ENCODE results near the gene NAT9. TPM values are rescaled to one million over a fixed set of nuclear protein-coding genes. Genes with fewer than 3 reads are reported as not detected.

Gene NAT9
- total RNA-seq, 1 experiment from 2014 or later = 63.5 TPM

DNA sequence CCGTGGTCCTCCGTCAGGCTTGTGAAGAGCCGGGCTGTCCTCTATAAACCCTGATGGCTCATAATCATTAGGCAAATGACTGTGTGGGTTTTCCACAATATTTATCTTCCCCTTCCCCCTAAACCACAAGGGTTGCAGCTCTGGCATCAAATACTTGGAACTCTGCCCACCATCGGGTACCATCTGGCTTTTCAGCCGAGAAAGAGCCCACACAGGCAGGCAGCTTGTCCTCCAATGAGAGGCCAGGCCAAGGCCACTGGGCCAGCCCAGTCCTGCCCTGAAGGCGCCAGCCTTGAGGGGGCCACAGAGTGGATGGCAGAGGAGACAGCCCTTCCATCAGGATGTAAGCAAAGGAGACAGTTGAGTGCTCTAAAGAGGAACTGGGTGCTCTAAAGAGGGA, 31.8 kb upstream of the NAT9 start:
- Histone ChIP-seq H3K4me2 (ENCODE audit: insufficient read depth, insufficient read length, low read length) (no peak overlapping the region), H2AFZ (ENCODE audit: low read length) (no peak overlapping the region), H3K9ac (ENCODE audit: extremely low read depth, insufficient read length, low read length) (no peak overlapping the region), H3K23me2 (ENCODE audit: insufficient read length, low read depth, low read length, poor library complexity, severe bottlenecking) (no peaks in the 10 kb centered on the region), H3K79me2 (ENCODE audit: insufficient read depth, low read length) (no peaks in the 10 kb centered on the region), H3K18ac (ENCODE audit: insufficient read length, low read depth, low read length) (no peak overlapping the region), H2BK120ac (ENCODE audit: low read depth, low read length, poor library complexity, severe bottlenecking) (no peak overlapping the region), H3K9me3 (ENCODE audit: control insufficient read depth, low read depth, low read length) (no peaks in the 10 kb centered on the region), H3K14ac (ENCODE audit: insufficient read depth, low read length) (no peak overlapping the region), H2BK12ac (ENCODE audit: insufficient read length, low read depth, low read length) (no peak overlapping the region), H3K27me3 (ENCODE audit: insufficient read depth, low read length) (no peaks in the 10 kb centered on the region), H4K20me1 (ENCODE audit: control insufficient read depth, insufficient read depth, insufficient read length) (no peaks in the 10 kb centered on the region), H2BK15ac (ENCODE audit: low read depth, low read length) (no peak overlapping the region), H3K4ac (ENCODE audit: low read depth, low read length) (no peak overlapping the region), H4K5ac (ENCODE audit: insufficient read length, low read depth, low read length) (no peak overlapping the region), H3K27ac (ENCODE audit: insufficient read length, low read depth, low read length) (no peak overlapping the region), H3K4me1 (ENCODE audit: insufficient read depth, low read length) (no peaks in the 10 kb centered on the region), H3K79me1 (ENCODE audit: insufficient read depth, low read depth, low read length, poor library complexity, severe bottlenecking) (no peaks in the 10 kb centered on the region), H2AK5ac (ENCODE audit: insufficient read length, low read length) (no peak overlapping the region), H4K91ac (ENCODE audit: insufficient read length, low read depth, low read length) (no peak overlapping the region), H3K23ac (ENCODE audit: insufficient read length, low read depth, low read length) (no peak overlapping the region), H2BK20ac (ENCODE audit: low read depth, low read length, poor library complexity, severe bottlenecking) (no peak overlapping the region), H4K8ac (replicated peaks; ENCODE audit: insufficient read length, low read depth, low read length) (no peak overlapping the region), H2BK5ac (ENCODE audit: insufficient read length, low read length) (no peak overlapping the region), H3T11ph (ENCODE audit: low read length) (no peak overlapping the region), H3K56ac (ENCODE audit: insufficient read length, low read depth, low read length) (no peak overlapping the region)
- H3K27me3 Mint-ChIP-seq (ENCODE audit: low read depth) = peaks cover 14% of the 10 kb centered on the region
- H3K4me1 Mint-ChIP-seq = peaks cover 4 to 7% of the 10 kb centered on the region in 2 experiments; a peak in 2 of 4 replicates
- WGBS (ENCODE audit: extremely low coverage, insufficient read length, low lambda C conversion rate) = no CpG with 5 or more reads among the region's 6 CpGs
- TF ChIP-seq, protein P1, sequence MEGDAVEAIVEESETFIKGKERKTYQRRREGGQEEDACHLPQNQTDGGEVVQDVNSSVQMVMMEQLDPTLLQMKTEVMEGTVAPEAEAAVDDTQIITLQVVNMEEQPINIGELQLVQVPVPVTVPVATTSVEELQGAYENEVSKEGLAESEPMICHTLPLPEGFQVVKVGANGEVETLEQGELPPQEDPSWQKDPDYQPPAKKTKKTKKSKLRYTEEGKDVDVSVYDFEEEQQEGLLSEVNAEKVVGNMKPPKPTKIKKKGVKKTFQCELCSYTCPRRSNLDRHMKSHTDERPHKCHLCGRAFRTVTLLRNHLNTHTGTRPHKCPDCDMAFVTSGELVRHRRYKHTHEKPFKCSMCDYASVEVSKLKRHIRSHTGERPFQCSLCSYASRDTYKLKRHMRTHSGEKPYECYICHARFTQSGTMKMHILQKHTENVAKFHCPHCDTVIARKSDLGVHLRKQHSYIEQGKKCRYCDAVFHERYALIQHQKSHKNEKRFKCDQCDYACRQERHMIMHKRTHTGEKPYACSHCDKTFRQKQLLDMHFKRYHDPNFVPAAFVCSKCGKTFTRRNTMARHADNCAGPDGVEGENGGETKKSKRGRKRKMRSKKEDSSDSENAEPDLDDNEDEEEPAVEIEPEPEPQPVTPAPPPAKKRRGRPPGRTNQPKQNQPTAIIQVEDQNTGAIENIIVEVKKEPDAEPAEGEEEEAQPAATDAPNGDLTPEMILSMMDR (conservative IDR thresholded peaks at IDR 0.05) = no peak
- no peaks in the 10 kb centered on the region for H3K9me3 Mint-ChIP-seq
- H3K4me3 Mint-ChIP-seq = no peak overlapping the region
- H3K36me3 Mint-ChIP-seq (ENCODE audit: insufficient read depth in 1 of 3, low read depth in 3 of 3) = peaks cover 0 to 11% (median 3%) of the 10 kb centered on the region in 3 experiments; a peak in 2 of 7 replicates
- peak overlapping the region in 1 of 3 experiments; percentile 25; a peak in 1 of 7 replicates for H3K27ac Mint-ChIP-seq
- no peak for DNase-seq
